HG03565 (cell line): ENCODE measurements around the gene PAFAH1B2.
A peak's percentile ranks its signal among the peaks of the same experiment; 100 is the strongest.
"Not testable (repeated sequence)": the region's sequence is repeated elsewhere in the genome, so short reads cannot be mapped to it uniquely, and the experiment has no call there.

Experiments
- ATAC-seq: cut with Tn5 transposase; IDR thresholded peaks from one replicate; pipeline ENCODE4 v1.9.1; 2021; ENCODE audit warnings: mild to moderate bottlenecking, moderate library complexity; ENCODE audit not compliant: unreplicated experiment

PAFAH1B2 gene

GRCh38 chr11:117172724-117173421, 28.8 kb downstream of the PAFAH1B2 start:
- ATAC-seq, result no peak

- no peak for ATAC-seq
Observed at GRCh38 chr11:117175104-117175503, 31.0 kb downstream of the PAFAH1B2 start.

GRCh38 chr11:117175781-117176180, 31.7 kb downstream of the PAFAH1B2 start:
- no peak for ATAC-seq

GRCh38 chr11:117176186-117176585, 32.1 kb downstream of the PAFAH1B2 start:
- no peak for ATAC-seq

GRCh38 chr11:117177534-117178209, 33.6 kb downstream of the PAFAH1B2 start:
- no peak for ATAC-seq

- peak; percentile 85 for ATAC-seq
Observed at GRCh38 chr11:117178210-117179034, 34.3 kb downstream of the PAFAH1B2 start, which contains the start of gene SIDT2. Gene SIDT2, plus strand, starts transcription at chr11:117178743. Its CDS starts 521 bp downstream, at chr11:117179264.

- ATAC-seq, result no peak
Observed at GRCh38 chr11:117179048-117179999, 35.2 kb downstream of the PAFAH1B2 start.

- no peak for ATAC-seq
Observed at GRCh38 chr11:117180020-117180419, 35.9 kb downstream of the PAFAH1B2 start.

GRCh38 chr11:117180661-117181585, 36.8 kb downstream of the PAFAH1B2 start:
- ATAC-seq, result no peak

GRCh38 chr11:117181586-117182550, 37.8 kb downstream of the PAFAH1B2 start:
- no peak for ATAC-seq

GRCh38 chr11:117182551-117182935, 38.5 kb downstream of the PAFAH1B2 start:
- ATAC-seq, result no peak

GRCh38 chr11:117183178-117183577, 39.1 kb downstream of the PAFAH1B2 start:
- not testable (repeated sequence) for ATAC-seq

GRCh38 chr11:117183724-117184349, 39.8 kb downstream of the PAFAH1B2 start:
- no peak for ATAC-seq

GRCh38 chr11:117185736-117186430, 41.8 kb downstream of the PAFAH1B2 start:
- ATAC-seq, result no peak

- ATAC-seq, result no peak
Observed at GRCh38 chr11:117186431-117186761, 42.3 kb downstream of the PAFAH1B2 start.

- ATAC-seq, result no peak
Observed at GRCh38 chr11:117187007-117187406, 42.9 kb downstream of the PAFAH1B2 start.

GRCh38 chr11:117187428-117187798, 43.3 kb downstream of the PAFAH1B2 start:
- no peak for ATAC-seq
